GM19023 (cell line): Measurements from ENCODE around the gene HRC.
"Not testable (repeated sequence)": the region's sequence is repeated elsewhere in the genome, so short reads cannot be mapped to it uniquely, and the experiment has no call there.

Experiments used
- ATAC-seq: cut with Tn5 transposase; IDR thresholded peaks from one replicate; pipeline ENCODE4 v1.9.1; 2021; ENCODE audit warnings: mild to moderate bottlenecking, moderate library complexity; ENCODE audit not compliant: unreplicated experiment

HRC gene

GRCh38 chr19:49160450-49161189 lies 5.4 kb upstream of the HRC start:
- ATAC-seq: no peak

DNA sequence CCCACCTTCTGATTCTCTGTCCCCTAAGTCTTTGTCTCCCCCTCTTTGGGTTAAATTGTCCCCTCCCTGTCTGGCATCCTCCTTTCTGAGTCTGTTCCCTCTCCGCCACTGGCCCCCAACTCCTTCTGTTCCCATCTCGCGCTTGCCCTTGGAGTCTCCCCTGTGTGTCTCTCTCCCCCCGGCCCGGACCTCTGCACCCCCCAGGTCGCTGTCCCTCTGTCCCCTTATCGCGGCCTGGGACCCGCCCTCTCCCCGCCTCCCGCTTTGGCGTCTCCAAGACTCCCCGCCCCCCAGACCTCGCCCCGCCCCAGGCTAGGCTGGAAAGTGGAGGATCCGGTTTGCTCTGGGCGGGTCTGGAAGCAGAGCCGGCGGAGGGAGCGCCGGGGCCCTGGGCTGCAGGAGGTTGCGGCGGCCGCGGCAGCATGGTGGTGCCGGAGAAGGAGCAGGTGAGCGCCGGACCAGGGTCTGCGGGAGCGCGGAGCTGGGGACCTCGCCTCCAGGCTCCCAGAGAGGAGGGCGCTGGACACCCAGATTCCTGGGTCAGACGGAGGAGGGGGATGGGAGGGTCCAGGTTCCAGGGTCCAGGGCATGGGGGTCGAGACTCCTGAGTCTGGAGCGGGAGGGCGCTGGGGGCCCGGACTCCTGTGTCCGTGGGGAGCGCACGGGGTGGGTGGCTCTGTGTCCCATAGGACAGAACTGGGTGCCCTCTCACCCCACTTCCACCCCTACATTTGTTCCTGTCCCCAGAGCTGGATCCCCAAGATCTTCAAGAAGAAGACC lies 2.4 kb upstream of the HRC start, which contains the start of gene TRPM4:
Gene TRPM4 (plus strand): TSS at position 348 of the 780 bp plus-strand sequence. CDS start 75 bp downstream, at position 423.
- ATAC-seq: no peak

DNA sequence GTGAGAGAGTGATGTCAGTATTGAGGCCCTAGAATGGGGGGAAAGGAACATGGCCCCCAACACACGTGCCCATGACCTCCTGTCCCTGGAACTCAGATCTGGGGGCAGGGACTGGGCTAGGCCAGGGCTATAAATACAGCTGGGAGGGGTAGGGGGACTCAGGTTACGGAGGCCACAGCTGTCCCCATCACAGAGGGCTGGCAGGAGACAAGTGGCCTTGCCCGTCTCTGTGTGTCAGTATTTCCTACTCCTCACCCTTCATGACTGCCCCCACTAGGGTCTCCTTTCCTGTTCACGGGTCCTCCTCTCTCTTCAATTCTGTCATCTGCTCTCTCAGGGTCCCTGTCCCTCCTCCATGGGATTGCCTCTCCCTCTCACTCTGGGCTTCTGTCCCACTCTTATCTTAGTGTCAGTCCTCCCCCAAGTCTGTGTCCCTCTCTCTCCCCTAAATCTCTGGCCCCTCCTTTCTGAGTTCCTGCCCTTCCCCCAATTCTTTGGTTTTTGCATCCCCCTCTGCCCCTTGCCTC lies 687 bp upstream of the HRC start:
- no peak for ATAC-seq

DNA sequence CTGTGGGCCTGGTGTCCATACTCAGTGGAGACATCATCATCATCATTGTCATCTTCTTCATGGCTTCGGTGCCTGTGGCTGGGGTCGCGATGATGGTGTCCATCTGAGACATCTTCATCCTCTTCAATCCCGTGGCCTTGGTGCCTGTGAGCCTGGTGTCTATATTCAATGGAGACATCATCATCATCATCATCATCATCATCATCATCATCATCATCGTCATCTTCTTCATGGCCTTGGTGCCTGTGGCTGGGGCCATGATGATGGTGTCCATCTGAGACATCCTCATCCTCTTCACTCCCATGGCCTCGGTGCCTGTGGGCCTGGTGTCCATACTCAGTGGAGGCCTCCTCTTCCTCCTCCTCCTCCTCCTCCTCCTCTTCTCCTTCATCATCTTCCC lies 917 bp downstream of the HRC start:
- no peak for ATAC-seq

DNA sequence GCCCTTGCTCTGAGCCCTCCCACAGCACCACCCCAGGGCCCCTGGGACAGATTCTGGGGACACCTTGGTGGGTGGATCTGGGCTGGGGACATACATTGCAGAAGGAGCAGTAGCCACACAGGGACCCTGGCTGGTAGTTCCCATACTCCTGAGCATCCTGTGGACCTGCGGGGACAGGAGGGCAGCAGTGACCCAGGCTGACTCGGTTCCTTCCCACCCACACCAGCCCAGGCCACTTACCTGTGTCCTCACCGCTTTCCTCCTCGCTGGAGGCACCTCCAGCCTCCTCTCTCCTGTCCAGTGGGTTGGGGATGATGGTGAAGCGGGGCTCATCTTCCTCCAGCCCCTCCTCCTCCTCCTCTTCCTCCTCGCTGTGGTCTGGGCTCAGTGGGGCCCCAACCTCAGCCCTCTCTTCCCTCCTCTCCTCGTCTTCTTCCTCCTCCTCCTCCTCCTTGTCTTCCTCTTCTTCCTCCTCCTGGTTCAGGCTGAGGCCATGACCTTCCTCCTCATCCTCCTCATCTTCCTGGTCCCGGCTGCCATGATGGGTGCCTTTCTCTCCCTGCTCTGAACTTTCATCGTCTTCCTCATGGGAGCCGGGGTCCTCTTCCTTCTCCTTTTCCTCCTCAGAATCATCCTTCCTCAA lies 1.9 kb downstream of the HRC start:
- no peak for ATAC-seq

GRCh38 chr19:49152119-49152550 lies 3.1 kb downstream of the HRC start:
- ATAC-seq: no peak

GRCh38 chr19:49151267-49152118 lies 3.7 kb downstream of the HRC start:
- ATAC-seq: no peak

DNA sequence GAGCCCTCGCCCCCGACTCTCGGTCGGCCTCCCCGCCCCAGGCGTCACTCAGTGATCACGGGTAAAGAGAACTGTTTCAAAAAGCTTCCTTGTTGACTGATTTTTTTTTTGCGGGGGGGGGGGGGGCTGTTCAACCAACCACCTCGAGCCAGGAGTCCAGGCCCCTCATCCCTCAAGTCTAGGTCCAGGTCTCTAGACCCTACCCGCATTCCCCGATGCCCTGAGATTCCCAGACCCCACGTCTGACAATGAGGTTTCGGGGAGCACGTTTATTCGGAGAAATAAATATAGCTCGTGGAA lies 4.3 kb downstream of the HRC start:
- ATAC-seq: no peak

DNA sequence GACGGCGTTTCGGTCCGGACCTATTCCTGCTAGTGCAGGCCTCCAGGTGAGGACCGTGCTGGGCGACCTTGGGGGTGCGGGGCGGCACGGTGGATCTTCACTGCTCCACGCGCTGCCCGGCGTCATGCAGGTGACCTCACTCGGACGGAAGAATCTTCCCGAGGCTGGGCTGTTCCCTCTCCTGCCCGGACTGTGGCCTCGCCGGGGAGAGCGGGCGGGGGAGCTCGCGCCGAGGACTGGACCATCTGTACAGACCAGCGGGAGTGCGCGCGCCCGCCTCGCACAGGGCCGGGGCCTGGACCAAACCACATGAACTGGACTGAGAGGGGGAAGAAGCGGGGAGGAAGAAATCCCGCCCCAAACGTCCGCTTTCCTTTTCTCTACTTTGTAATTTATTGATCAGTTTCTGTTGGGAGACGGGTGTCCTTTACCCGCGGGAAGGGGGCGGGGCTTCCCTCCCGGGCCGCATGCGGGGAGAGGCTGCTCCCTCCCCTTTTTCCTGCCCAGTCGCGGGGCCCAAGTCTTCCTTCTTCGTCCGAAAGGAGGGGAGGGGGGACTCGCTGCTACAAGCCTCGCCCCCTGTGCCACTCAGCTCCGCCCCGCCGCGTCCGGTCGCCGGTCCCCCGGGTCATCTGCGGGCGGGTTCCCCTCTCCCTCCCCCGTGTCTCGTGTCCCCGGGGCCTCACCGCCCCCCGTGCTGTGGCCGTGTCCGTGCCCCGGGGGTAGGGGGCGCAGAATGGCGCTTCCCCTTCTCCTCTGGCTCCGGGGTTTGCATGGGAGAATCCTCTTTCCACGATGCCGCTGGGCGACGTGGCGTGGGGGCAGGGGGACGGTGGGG lies 4.9 kb downstream of the HRC start:
- ATAC-seq: no peak

DNA sequence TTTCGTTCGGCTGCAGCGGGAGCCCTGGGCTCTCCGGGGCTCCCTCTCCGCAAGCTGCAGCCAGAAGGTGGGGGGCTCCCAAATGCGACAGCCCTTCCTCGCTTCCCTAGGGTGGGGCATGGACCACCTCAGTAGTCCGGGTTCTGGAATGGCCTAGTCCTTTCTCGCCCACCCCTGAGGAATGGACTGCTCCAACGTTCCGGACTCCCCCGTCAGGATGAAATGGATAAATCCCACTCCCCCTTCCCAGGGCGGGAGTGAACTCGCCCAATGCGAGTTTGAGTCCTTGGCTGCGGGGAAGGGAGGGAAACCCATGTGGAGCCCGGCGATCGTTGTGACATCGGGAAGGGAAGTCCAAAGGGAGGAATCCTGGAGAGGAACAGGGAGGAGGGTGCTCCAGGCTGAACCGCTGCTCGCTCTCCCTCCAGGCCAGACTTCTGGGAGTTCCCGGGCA lies 5.5 kb downstream of the HRC start:
- no peak for ATAC-seq

- ATAC-seq: no peak
These were observed 6.2 kb downstream of the HRC start for GRCh38 chr19:49148784-49149651.

- ATAC-seq: no peak
These were observed 7.0 kb downstream of the HRC start for GRCh38 chr19:49148044-49148682.

- ATAC-seq: not testable (repeated sequence)
These were observed 8.8 kb downstream of the HRC start for GRCh38 chr19:49146408-49146770.

- ATAC-seq: no peak
These were observed 9.4 kb downstream of the HRC start for GRCh38 chr19:49145573-49146407.

- peak; percentile 94 for ATAC-seq
These were observed 12.3 kb downstream of the HRC start for GRCh38 chr19:49142866-49143335.

- ATAC-seq: no peak
These were observed 13.8 kb downstream of the HRC start for GRCh38 chr19:49141352-49141751.

GRCh38 chr19:49140951-49141350 lies 14.2 kb downstream of the HRC start:
- ATAC-seq: no peak
